AG09319 (cell line): ENCODE measurements around the gene FBXW9.
"Not testable (repeated sequence)": the region's sequence is repeated elsewhere in the genome, so short reads cannot be mapped to it uniquely, and the experiment has no call there.

Experiments used
- DNase-seq: peaks from one replicate; pipeline ENCODE4 v3.0.0-alpha.2; 2010; ENCODE audit warnings: low read depth; ENCODE audit errors: extremely low read depth
- TF ChIP-seq, protein P1 (sequence below): IDR thresholded peaks from 2 replicates; pipeline ENCODE4 v1.5.1; 2011; ENCODE audit warnings: low read depth, mild to moderate bottlenecking, inconsistent platforms, low read length, moderate library complexity

FBXW9 gene

DNA sequence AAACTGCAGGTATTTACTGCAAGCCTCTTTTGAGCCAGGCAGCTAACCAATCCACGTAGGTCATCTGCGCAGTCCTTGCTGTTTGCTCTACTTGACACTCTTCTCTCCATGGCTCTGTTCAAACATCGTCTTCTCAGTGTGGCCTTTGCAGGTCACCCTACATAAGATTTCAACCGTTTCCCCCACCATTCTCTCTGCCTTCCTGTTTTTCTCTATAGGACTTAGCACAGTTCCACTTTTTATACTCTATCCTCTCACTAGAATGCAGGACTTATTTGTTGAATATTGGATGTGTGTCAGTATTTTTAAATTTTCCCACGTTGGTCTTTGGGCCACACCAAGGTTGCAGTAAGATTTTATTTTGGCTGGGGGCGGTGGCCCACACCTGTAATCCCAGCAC lies 1.7 kb upstream of the FBXW9 start:
- DNase-seq, result no peak
- TF ChIP-seq, protein P1, sequence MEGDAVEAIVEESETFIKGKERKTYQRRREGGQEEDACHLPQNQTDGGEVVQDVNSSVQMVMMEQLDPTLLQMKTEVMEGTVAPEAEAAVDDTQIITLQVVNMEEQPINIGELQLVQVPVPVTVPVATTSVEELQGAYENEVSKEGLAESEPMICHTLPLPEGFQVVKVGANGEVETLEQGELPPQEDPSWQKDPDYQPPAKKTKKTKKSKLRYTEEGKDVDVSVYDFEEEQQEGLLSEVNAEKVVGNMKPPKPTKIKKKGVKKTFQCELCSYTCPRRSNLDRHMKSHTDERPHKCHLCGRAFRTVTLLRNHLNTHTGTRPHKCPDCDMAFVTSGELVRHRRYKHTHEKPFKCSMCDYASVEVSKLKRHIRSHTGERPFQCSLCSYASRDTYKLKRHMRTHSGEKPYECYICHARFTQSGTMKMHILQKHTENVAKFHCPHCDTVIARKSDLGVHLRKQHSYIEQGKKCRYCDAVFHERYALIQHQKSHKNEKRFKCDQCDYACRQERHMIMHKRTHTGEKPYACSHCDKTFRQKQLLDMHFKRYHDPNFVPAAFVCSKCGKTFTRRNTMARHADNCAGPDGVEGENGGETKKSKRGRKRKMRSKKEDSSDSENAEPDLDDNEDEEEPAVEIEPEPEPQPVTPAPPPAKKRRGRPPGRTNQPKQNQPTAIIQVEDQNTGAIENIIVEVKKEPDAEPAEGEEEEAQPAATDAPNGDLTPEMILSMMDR, result no peak

DNA sequence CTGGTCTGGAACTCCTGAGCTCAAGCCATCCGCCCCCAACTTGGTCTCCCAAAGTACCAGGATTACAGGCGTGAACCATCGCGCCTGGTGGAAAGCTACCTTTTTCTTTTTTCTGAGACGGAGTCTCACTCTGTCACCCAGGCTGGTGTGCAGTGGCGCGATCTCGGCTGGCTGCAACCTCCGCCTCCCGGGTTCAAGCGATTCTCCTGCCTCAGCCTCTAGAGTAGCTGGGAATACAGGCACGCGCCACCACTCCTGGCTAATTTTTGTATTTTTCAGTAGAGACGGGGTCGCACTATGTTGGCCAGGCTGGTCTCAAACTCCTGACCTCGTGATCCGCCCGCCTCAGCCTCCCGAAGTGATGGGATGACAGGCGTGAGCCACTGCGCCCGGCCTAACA lies 994 bp upstream of the FBXW9 start:
- DNase-seq, result not testable (repeated sequence)

DNA sequence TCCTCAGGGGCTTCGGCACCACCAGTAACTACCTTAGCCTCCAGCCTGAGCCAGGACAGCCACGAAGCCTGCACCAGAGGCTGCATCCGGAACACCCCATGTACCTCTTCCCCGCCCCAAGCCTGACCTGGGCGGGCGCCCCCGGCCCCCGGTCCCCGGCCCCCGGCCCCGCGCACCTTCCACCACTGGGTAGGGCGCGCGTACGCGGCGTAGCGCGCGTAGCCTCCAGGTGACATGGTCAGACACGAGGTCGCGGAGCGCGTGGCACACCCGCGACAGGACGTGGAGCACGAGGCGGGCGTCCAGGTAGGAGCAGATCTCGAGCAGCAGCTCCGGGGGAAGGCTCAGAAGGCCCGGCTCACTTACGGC lies 450 bp downstream of the FBXW9 start:
- TF ChIP-seq, protein P1, result no peak
- DNase-seq, result no peak

DNA sequence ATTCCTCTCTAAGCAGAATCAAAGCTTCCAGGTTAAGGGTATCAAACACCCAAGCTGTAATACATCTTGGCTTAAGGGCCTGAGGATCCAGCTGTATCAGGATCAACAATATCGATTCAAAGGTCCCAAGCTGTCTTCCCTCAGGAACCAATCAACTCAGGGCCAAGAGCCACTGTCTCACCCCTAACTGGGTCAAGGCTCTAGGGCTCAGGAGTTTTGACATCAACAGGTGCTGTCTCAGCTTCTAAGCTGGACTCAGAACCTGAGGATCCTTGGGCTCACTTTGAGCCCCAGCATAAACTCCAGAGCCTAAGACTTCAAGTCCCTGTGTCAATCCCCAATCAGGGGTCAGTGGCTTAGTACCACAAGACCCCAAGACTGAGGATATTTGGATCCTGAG lies 917 bp downstream of the FBXW9 start:
- TF ChIP-seq, protein P1, result no peak
- no peak for DNase-seq

DNA sequence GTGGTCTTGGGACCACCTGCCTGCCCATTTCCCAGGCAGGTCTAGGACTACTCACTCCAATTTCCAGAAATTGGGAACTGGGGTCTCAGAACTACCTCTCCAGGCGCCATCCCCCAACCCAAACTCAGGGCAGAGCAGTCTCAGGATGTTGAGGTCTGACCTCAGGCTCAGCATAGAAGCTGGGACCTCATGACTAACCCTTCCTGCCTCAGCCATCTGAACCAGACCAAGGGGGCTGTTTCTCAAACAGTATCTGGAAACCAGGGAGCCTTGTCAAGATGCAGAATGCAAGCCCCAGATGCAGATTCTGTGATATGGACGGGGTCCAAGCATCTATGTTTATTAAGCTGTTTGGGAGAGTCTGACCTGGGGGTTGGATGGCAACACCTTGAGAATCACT lies 1.3 kb downstream of the FBXW9 start:
- TF ChIP-seq, protein P1, result no peak
- DNase-seq, result no peak

DNA sequence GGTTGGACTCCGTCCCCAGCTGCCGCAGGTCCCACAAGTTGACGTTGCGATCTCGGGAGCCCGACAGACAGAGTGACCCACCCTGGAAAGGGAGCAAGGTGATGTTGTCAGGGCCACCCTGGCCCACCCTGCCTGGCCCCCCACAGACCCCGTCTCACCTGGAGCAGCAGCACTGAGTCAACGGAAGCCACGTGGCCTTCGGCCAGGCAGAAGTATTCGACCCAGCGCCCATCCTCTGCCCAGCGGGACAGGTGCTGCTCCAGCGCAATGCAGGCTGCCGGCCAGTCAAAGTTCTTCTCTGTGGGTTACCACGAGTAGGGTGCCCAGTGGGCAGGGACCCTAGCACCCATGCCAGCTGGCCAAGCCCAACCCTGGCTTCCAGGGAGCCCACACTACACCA lies 1.8 kb downstream of the FBXW9 start:
- no peak for DNase-seq
- TF ChIP-seq, protein P1, result no peak

DNA sequence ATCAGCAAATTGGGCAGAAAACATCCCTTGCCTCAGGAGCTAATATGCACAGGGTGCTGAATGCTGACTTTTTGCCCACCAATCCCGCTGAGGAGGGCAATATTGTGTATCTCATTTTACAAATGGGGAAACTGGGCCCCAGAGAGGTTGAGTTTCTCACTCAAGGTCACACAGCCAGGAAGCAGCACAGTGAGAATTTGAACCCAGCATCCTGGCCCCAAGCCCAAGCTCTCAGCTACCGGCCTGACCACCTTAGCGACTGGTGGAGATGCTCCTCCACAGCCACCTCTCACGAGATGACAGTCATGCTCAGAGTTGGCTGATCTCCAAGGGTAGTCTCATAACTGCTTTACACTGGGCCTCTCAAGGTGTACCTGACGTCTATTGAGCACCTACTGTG lies 3.5 kb downstream of the FBXW9 start:
- no peak for DNase-seq
- TF ChIP-seq, protein P1, result no peak

DNA sequence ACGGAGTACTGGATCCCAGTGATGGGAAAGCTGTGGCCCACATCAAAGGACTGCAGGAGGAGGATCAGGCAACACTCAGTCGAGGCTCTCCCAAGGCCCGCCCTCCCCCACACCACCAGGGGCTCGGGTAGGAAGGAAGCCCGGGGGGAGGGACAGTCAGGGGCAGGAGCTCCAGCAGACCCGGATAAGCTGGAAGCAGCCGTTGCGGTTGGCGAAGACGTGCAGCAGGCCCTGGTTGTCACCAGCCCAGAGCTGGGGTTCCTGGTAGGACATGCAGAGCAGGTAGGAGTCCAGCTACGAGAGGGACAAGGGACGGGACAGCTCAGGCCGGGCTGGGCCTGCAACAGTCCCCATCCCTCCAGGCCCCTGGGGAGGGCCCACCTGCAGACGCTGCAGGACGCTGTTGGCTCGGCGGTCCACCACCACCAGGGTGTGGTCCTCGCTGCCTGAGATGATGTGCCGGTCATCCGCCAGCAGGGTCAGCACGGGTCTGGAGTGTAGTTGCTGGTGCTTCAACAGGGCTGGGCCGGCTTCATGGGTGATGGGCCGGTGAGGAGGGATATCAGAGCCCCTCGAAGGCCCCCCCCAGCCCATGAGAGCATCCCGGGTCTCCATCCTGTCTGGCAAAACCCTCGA lies 6.7 kb downstream of the FBXW9 start:
- TF ChIP-seq, protein P1, result no peak
- no peak for DNase-seq
